ENCODE data around the gene ARMC10.

DNA sequence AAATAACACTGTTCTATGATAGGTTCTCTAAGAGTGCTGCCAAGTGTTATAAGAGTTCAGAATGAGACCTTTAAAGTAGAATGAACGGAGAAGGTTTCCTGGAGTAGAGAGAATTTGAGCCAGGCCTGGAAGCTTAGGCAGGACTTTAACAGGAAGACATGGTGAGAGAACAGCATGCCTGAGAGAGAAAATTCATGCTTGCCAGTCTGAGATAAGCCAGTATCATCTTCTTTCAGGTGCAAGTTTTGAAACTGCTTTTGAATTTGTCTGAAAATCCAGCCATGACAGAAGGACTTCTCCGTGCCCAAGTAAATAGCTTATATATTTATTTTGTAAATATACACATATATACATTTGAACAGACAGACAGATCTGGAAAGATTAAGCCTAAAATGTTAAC is 22.1 kb downstream of the ARMC10 start:
- TF ChIP-seq CTCF (conservative IDR thresholded peaks at IDR 0.05) (no peak), EZH2 (IDR thresholded peaks at IDR 0.05; ENCODE audit: low read depth) (no peak)
